Muscle layer of colon (tissue), 2 donors: ENCODE data around the gene OGFR.

Experiments
- H3K27ac ChIP-seq: one replicate; pipeline ENCODE4 v1.7.0; 2013; ENCODE audit warnings: low read depth, mild to moderate bottlenecking, low read length, moderate library complexity
- H3K27me3 ChIP-seq, 2 donors: one replicate each; pipeline ENCODE4 v1.7.0; 2013; ENCODE audit warnings: low read length in 2 of 2, mild to moderate bottlenecking in 2 of 2; ENCODE audit not compliant: insufficient read depth in 2 of 2, control insufficient read depth in 1 of 2
- H3K36me3 ChIP-seq: one replicate; pipeline ENCODE4 v1.7.0; 2013; ENCODE audit warnings: mild to moderate bottlenecking, low read length; ENCODE audit not compliant: insufficient read depth
- H3K4me1 ChIP-seq: one replicate; pipeline ENCODE4 v1.7.0; 2013; ENCODE audit warnings: mild to moderate bottlenecking, low read length; ENCODE audit not compliant: insufficient read depth
- H3K4me3 ChIP-seq, 2 donors: one replicate each; pipeline ENCODE4 v1.7.0; 2013; ENCODE audit warnings: low read length in 2 of 2, low read depth in 1 of 2, mild to moderate bottlenecking in 1 of 2, moderate library complexity in 1 of 2
- H3K9ac ChIP-seq: one replicate; pipeline ENCODE4 v1.7.0; 2013; ENCODE audit warnings: low read length
- H3K9me3 ChIP-seq: one replicate; pipeline ENCODE4 v1.7.0; 2013; ENCODE audit warnings: mild to moderate bottlenecking, low read length
- donor health status: abdominal sarcoma.
- donor health status: Adenocarcinoma of cecum.

OGFR gene

DNA sequence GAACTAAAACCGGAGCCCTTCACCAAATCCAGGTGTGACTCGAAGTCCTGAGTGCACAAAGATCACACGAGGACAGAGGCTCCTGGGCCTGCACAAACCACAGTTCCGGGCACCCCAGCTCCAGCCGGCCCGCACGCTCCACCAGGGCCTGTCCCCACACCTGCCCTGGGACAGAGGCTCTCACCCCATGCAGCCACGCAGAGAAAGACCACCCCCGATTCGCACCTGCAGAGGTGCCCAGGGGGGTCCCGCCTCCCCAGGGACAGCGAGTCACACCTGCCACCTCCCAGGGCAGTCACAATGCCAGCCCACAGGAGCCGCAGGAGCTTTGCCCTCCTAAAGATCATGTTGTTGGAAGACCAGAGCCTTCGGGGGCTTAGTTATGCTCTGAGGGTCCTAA is 33.7 kb upstream of the OGFR start:
- H3K4me3 ChIP-seq, result no peak overlapping the region
- no peak overlapping the region for H3K27ac ChIP-seq
- H3K36me3 ChIP-seq, result no peaks in the 10 kb centered on the region
- no peak overlapping the region for H3K9ac ChIP-seq
- peaks cover 22% of the 10 kb centered on the region for H3K4me1 ChIP-seq
- H3K27me3 ChIP-seq, result peaks cover 0 to under 1% of the 10 kb centered on the region in 2 donors
- no peaks in the 10 kb centered on the region for H3K9me3 ChIP-seq

- H3K4me3 ChIP-seq, result no peak overlapping the region
- no peaks in the 10 kb centered on the region for H3K36me3 ChIP-seq
- H3K4me1 ChIP-seq, result peaks cover 22% of the 10 kb centered on the region
- H3K27ac ChIP-seq, result no peak overlapping the region
- no peaks in the 10 kb centered on the region for H3K27me3 ChIP-seq
- no peak overlapping the region for H3K9ac ChIP-seq
- no peaks in the 10 kb centered on the region for H3K9me3 ChIP-seq
Observed at GRCh38 chr20:62771396-62772102, 33.1 kb upstream of the OGFR start.

- H3K27ac ChIP-seq, result no peak overlapping the region
- no peaks in the 10 kb centered on the region for H3K27me3 ChIP-seq
- peaks cover 22% of the 10 kb centered on the region for H3K4me1 ChIP-seq
- no peak overlapping the region for H3K4me3 ChIP-seq
- H3K9me3 ChIP-seq, result no peaks in the 10 kb centered on the region
- no peak overlapping the region for H3K9ac ChIP-seq
- H3K36me3 ChIP-seq, result no peaks in the 10 kb centered on the region
Observed at GRCh38 chr20:62772103-62772611, 32.5 kb upstream of the OGFR start.

DNA sequence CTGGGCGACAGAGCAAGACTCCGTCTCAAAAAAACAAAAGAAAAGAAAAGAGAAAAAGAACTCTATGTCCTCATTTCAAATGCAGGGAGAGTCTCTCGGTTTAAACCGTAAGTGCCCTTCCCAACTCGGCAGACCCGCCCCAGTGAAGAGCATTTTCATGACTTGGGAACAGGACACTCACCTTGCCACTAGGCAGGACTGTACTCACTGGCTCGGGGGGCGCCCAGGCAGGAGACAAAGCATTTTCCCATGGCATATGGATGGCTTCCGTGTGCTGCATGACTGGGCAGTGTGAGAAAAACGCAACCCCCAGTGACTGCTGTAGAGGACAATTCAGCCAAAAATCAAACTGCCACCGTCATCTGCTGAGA is 32.0 kb upstream of the OGFR start:
- no peak overlapping the region for H3K9ac ChIP-seq
- no peak overlapping the region for H3K27ac ChIP-seq
- peaks cover 22% of the 10 kb centered on the region for H3K4me1 ChIP-seq
- no peaks in the 10 kb centered on the region for H3K9me3 ChIP-seq
- H3K27me3 ChIP-seq, result no peaks in the 10 kb centered on the region
- H3K4me3 ChIP-seq, result no peak overlapping the region
- no peaks in the 10 kb centered on the region for H3K36me3 ChIP-seq

- no peak overlapping the region for H3K4me3 ChIP-seq
- no peaks in the 10 kb centered on the region for H3K27me3 ChIP-seq
- H3K27ac ChIP-seq, result no peak overlapping the region
- H3K9ac ChIP-seq, result no peak overlapping the region
- peaks cover 21% of the 10 kb centered on the region for H3K4me1 ChIP-seq
- no peaks in the 10 kb centered on the region for H3K36me3 ChIP-seq
- H3K9me3 ChIP-seq, result no peaks in the 10 kb centered on the region
Observed at GRCh38 chr20:62772990-62773844, 31.4 kb upstream of the OGFR start.

- Histone ChIP-seq H3K4me3 (no peak overlapping the region), H3K36me3 (no peaks in the 10 kb centered on the region), H3K4me1 (peaks cover 12% of the 10 kb centered on the region), H3K27ac (no peak overlapping the region), H3K27me3 (no peaks in the 10 kb centered on the region), H3K9ac (no peak overlapping the region), H3K9me3 (no peaks in the 10 kb centered on the region)
Observed at GRCh38 chr20:62773845-62774714, 30.6 kb upstream of the OGFR start.

DNA sequence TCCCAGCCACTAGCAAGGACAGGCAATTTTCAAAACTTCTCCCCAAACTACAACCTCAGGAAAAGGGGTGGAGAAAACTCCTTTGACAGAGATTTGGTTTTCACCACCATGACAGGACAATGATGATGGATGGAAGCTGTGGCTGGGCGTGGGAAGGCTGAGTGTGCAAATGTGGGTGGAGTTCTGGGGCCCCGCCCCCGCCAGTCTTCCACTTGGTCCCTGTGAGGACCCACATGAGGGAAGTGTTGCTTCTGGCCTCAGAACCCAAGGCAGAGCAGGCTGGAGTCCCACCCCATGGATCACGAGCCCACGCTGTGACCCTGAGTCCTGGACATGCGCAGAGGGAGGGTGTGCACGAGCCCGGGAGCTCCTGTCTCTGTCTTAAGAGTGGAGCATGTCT is 29.9 kb upstream of the OGFR start:
- Histone ChIP-seq H3K9me3 (no peaks in the 10 kb centered on the region), H3K27me3 (no peaks in the 10 kb centered on the region), H3K27ac (no peak overlapping the region), H3K4me1 (peaks cover 10% of the 10 kb centered on the region), H3K4me3 (no peak overlapping the region), H3K9ac (no peak overlapping the region), H3K36me3 (no peaks in the 10 kb centered on the region)

DNA sequence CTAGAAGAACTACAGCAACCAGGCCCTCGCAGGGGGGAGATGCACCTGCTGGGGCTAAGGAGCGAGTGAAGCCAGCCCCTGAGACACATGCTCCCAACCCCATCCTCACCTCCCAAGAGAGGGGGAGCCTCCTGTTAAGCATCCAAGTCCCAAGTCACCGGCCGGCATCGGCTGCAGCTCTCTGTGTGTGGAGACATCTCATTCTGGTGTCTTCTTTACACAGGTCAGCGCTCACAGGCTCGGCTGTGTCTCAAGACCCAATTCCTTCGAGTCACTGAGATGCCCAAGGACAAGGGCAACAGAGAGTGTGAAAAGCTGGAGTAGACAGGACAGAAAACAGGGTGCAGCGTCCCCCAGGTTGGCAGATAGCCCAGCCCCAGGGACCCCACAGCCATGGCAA is 29.4 kb upstream of the OGFR start:
- Histone ChIP-seq H3K4me1 (peaks cover 10% of the 10 kb centered on the region), H3K27ac (no peak overlapping the region), H3K4me3 (no peak overlapping the region), H3K9ac (no peak overlapping the region), H3K9me3 (no peaks in the 10 kb centered on the region), H3K27me3 (no peaks in the 10 kb centered on the region), H3K36me3 (no peaks in the 10 kb centered on the region)

GRCh38 chr20:62776035-62776691 is 28.5 kb upstream of the OGFR start:
- H3K4me1 ChIP-seq, result peaks cover 10% of the 10 kb centered on the region
- H3K4me3 ChIP-seq, result no peak overlapping the region
- H3K36me3 ChIP-seq, result no peaks in the 10 kb centered on the region
- H3K27me3 ChIP-seq, result no peaks in the 10 kb centered on the region
- H3K9ac ChIP-seq, result no peak overlapping the region
- no peak overlapping the region for H3K27ac ChIP-seq
- no peaks in the 10 kb centered on the region for H3K9me3 ChIP-seq

DNA sequence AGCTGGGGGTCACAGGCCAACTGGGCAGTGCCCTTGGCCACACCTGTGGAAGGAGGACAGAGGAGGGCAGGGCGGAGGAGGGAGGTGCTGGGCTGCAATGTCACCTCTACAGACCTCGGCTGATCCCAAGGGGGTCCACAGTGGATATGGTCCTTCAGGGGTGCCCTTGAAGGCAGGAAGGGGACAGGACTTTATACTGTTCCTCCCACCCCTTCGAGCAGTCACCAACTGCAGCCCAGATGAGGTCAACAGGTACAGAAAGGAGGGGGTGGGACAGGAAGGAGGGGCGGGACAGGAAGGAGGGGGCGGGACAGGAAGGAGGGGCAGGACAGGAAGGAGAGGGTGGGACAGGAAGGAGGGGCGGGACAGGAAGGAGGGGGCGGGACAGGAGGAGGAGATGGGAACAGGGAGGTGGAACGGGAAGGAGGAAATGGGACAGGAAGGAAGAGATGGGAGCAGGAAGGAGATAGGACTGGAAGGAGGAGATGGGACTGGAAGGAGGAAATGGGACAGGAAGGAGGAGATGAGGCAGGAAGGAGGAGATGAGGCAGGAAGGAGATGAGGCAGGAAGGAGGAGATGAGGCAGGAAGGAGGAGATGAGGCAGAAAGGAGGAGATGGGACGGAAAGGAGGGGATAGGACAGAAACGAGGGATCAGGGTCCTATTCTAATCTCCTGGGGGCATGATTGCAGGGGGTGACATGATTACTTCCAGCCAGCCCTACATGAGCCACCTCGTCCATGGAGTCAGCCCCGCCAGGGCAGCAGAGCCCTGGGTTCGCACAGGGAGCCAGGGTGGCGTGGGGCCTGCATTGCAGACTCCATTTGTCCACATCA is 27.7 kb upstream of the OGFR start:
- no peaks in the 10 kb centered on the region for H3K27me3 ChIP-seq
- H3K4me3 ChIP-seq, result no peak overlapping the region
- no peaks in the 10 kb centered on the region for H3K9me3 ChIP-seq
- H3K27ac ChIP-seq, result no peak overlapping the region
- H3K4me1 ChIP-seq, result peaks cover 10% of the 10 kb centered on the region
- no peaks in the 10 kb centered on the region for H3K36me3 ChIP-seq
- no peak overlapping the region for H3K9ac ChIP-seq
